HEK293T (cell line): ENCODE measurements around the gene ALLC.

Source experiments
- ARNT ChIP-seq: fragments of 450-650 bp; IDR thresholded peaks from 2 replicates; pipeline ENCODE4 v1.6.1; 2017; ENCODE audit warnings: mild to moderate bottlenecking
- BHLHE40 ChIP-seq: fragments of 450-650 bp; IDR thresholded peaks from 2 replicates; pipeline ENCODE4 v1.6.1; 2016; ENCODE audit warnings: mild to moderate bottlenecking, moderate library complexity, borderline replicate concordance
- CTBP1 ChIP-seq: fragments of 450-650 bp; IDR thresholded peaks from 2 replicates; pipeline ENCODE4 v1.6.1; 2016; ENCODE audit warnings: borderline replicate concordance
- ELF4 ChIP-seq: fragments of 450-650 bp; IDR thresholded peaks from 2 replicates; pipeline ENCODE4 v1.6.1; 2017; ENCODE audit warnings: antibody characterized with exemption
- FOXA1 ChIP-seq: fragments of 450-650 bp; IDR thresholded peaks from 2 replicates; pipeline ENCODE4 v1.6.1; 2016; ENCODE audit warnings: mild to moderate bottlenecking
- FOXK2 ChIP-seq: fragments of 450-650 bp; IDR thresholded peaks from 2 replicates; pipeline ENCODE4 v1.6.1; 2016; ENCODE audit warnings: mild to moderate bottlenecking
- FOXM1 ChIP-seq: fragments of 450-650 bp; IDR thresholded peaks from 2 replicates; pipeline ENCODE4 v1.6.1; 2017; ENCODE audit warnings: mild to moderate bottlenecking, borderline replicate concordance
- HDGF ChIP-seq: fragments of 450-650 bp; IDR thresholded peaks from 2 replicates; pipeline ENCODE4 v1.6.1; 2017; ENCODE audit warnings: antibody characterized with exemption, borderline replicate concordance
- NFRKB ChIP-seq: fragments of 450-650 bp; IDR thresholded peaks from 2 replicates; pipeline ENCODE4 v1.6.1; 2016; ENCODE audit warnings: mild to moderate bottlenecking, moderate library complexity
- SP1 ChIP-seq: fragments of 450-650 bp; IDR thresholded peaks from 2 replicates; pipeline ENCODE4 v1.6.1; 2017
- SUZ12 ChIP-seq: fragments of 450-650 bp; IDR thresholded peaks from 2 replicates; pipeline ENCODE4 v1.6.1; 2016; ENCODE audit warnings: mild to moderate bottlenecking
- TARDBP ChIP-seq: fragments of 450-650 bp; IDR thresholded peaks from 2 replicates; pipeline ENCODE4 v1.6.1; 2016
- ZNF384 ChIP-seq: fragments of 450-650 bp; IDR thresholded peaks from 2 replicates; pipeline ENCODE4 v1.6.1; 2016
- TF ChIP-seq, protein P1 (sequence below): fragments of 450-650 bp; IDR thresholded peaks from 2 replicates; pipeline ENCODE4 v1.6.1; 2016

DNA sequence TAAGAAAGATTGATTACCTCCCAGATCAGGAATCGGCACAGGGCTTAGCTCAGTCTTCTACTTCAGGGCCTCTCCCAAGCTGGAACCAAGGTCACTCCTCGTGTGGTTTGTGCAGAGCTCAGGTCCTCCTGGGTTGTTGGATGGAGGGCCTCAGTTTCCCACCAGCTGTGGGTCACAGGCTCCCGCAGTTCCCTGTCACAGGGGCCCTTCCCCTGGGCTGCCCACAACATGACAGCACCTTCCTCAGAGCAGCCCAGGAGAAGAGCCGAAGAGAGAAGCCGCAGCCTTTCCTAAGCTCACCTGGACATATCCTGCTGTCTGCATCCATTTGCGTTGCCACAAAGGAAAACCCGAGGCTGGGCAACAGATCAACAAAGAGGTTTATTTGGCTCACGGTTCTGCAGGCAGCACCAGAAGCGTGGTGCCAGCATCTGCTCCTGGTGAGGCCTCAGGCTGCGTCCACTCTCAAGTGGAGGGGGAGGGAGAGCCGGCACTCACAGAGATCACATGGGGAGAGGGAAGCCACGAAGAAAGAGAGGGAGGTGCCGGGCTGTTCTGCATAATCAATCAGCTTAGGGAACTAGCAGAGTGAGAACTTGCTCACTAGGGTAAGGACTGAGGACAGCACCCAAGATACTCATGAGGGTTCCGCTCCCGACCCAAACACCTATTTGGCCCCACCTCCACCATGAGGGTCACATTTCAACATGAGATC lies 13.0 kb upstream of the ALLC start:
- TF ChIP-seq FOXA1 (no peak), ELF4 (no peak), BHLHE40 (no peak), FOXM1 (no peak), HDGF (no peak), FOXK2 (no peak), ZNF384 (no peak), SUZ12 (no peak), SP1 (no peak), NFRKB (no peak), TARDBP (no peak), ARNT (no peak), CTBP1 (no peak)
- TF ChIP-seq, protein P1, sequence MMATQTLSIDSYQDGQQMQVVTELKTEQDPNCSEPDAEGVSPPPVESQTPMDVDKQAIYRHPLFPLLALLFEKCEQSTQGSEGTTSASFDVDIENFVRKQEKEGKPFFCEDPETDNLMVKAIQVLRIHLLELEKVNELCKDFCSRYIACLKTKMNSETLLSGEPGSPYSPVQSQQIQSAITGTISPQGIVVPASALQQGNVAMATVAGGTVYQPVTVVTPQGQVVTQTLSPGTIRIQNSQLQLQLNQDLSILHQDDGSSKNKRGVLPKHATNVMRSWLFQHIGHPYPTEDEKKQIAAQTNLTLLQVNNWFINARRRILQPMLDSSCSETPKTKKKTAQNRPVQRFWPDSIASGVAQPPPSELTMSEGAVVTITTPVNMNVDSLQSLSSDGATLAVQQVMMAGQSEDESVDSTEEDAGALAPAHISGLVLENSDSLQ = no peak
